ENCODE measurements around the gene ZBTB7C. TPM values are rescaled to one million over a fixed set of nuclear protein-coding genes. Genes with fewer than 3 reads are reported as not detected.

ZBTB7C gene
- polyA plus RNA-seq, 1 of the 3 experiments (the other 2 are of a cell fraction), result 0.05 TPM

- 95% methylated on average over 5 of the region's 5 CpGs for WGBS (ENCODE audit: low lambda C conversion rate)
- peak overlapping the region in 1 of 2 experiments; percentile 92; a peak in 2 of 4 replicates for H3K27ac ChIP-seq (ENCODE audit: low read depth in 2 of 2, low read length in 1 of 2)
- no peak overlapping the region for H3K9ac ChIP-seq
- no peaks in the 10 kb centered on the region for H3K9me3 ChIP-seq
- H3K36me3 ChIP-seq (replicated peaks in 1 of 2; ENCODE audit: control insufficient read depth in 1 of 2, insufficient read depth in 2 of 2, low read length in 1 of 2), result no peaks in the 10 kb centered on the region
- POLR2A ChIA-PET, result interaction anchor here (1.1 to 3.8 kb wide), 3 partner anchors 97 to 129 kb away, joined by 3 to 28 read pairs (median 13); no protein-coding TSS in a partner anchor
- H4K20me1 ChIP-seq (ENCODE audit: insufficient read depth), result no peaks in the 10 kb centered on the region
- TF ChIP-seq NFIC (IDR thresholded peaks at IDR 0.05; ENCODE audit: borderline replicate concordance), result no peak
- no peak for TF ChIP-seq RFX5 (IDR thresholded peaks at IDR 0.05; ENCODE audit: low read length)
- no peak for TF ChIP-seq NRF1 (IDR thresholded peaks at IDR 0.05; ENCODE audit: low read depth, low read length)
- no peak for TF ChIP-seq TCF12 (IDR thresholded peaks at IDR 0.05)
- no peak for TF ChIP-seq TEAD4 (IDR thresholded peaks at IDR 0.05; ENCODE audit: borderline replicate concordance, insufficient read depth)
- H3K9me2 ChIP-seq, result no peaks in the 10 kb centered on the region
- H3F3A ChIP-seq (replicated peaks; ENCODE audit: insufficient read depth), result no peaks in the 10 kb centered on the region
- H2AFZ ChIP-seq (ENCODE audit: low read depth), result no peak overlapping the region
- no peak overlapping the region for H3K4me2 ChIP-seq
- no peaks in the 10 kb centered on the region for H3K79me2 ChIP-seq (ENCODE audit: insufficient read depth)
- H3K27me3 ChIP-seq (ENCODE audit: insufficient read depth), result peaks cover 3% of the 10 kb centered on the region
- peaks cover 0 to 72% of the 10 kb centered on the region in 2 experiments; a peak in 2 of 4 replicates for H3K4me1 ChIP-seq (ENCODE audit: control insufficient read depth in 1 of 2, insufficient read depth in 2 of 2, low read depth in 1 of 2, low read length in 1 of 2)
- CTCF ChIA-PET, result interaction anchor here (0.9 to 5.0 kb wide), 10 partner anchors 8 to 137 kb away, joined by 3 to 15 read pairs (median 5); no protein-coding TSS in a partner anchor
- DNase-seq, result no peak
- H3K4me3 ChIP-seq (ENCODE audit: low read depth in 2 of 2, low read length in 1 of 2), result no peak overlapping the region
These were observed 246.0 kb downstream of the ZBTB7C start for GRCh38 chr18:48162956-48163737.

DNA sequence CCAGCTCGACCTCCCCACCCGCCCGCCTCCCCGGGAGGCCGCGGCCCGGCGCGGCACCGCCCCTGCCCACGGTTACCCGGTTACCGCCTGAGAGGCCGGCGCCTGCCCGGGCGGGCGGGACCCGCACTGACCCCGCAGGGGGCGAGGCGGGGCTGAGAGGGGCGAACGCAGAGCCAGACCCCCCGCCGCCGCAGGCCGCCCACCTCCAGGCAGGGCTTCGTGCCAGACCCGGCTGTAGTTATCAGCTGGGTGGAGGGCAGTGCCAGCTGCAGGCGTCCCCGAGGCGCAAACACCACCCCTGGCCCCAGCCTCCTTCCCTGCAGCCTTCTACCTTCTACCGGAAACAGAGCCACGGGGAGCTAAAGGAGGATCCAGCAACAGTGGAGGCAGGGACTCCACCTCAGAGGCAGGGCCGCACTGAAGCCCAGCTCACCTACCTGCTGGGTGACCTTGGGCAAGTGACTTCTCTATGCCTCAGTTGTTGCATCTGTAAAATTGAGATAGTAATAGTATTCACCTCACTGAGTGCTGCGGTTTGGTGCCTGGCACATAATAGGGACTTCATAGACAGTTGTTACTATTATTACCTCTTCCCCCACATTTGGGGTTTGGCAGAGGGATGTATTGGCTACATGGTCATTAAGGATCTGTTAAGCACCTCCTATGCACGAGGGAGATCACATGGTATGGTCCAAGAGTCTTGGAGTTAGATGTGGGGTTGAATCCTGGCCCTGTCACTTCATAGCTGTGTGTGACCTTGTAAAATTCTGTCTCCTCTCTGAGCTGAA is 247.1 kb downstream of the ZBTB7C start:
- Histone ChIP-seq H3K27ac (ENCODE audit: low read depth in 2 of 2, low read length in 1 of 2) (peak overlapping the region in 1 of 2 experiments; percentile 92; a peak in 2 of 4 replicates), H3F3A (replicated peaks; ENCODE audit: insufficient read depth) (no peaks in the 10 kb centered on the region), H4K20me1 (ENCODE audit: insufficient read depth) (no peaks in the 10 kb centered on the region), H3K4me1 (ENCODE audit: control insufficient read depth in 1 of 2, insufficient read depth in 2 of 2, low read depth in 1 of 2, low read length in 1 of 2) (peaks cover 0 to 75% of the 10 kb centered on the region in 2 experiments; a peak in 2 of 4 replicates), H3K9ac (peak overlapping the region; percentile 60), H3K4me2 (peak overlapping the region; percentile 81), H3K27me3 (ENCODE audit: insufficient read depth) (peaks cover 3% of the 10 kb centered on the region), H3K79me2 (ENCODE audit: insufficient read depth) (no peaks in the 10 kb centered on the region), H3K9me2 (no peaks in the 10 kb centered on the region), H3K9me3 (no peaks in the 10 kb centered on the region), H2AFZ (ENCODE audit: low read depth) (peak overlapping the region; percentile 90), H3K4me3 (ENCODE audit: low read depth in 2 of 2, low read length in 1 of 2) (peak overlapping the region; percentile 64 to 71), H3K36me3 (replicated peaks in 1 of 2; ENCODE audit: control insufficient read depth in 1 of 2, insufficient read depth in 2 of 2, low read length in 1 of 2) (no peaks in the 10 kb centered on the region)
- TF ChIP-seq EP300 (IDR thresholded peaks at IDR 0.05; ENCODE audit: borderline replicate concordance in 1 of 2, low read depth in 1 of 2, low read length in 1 of 2) (peak in 1 of 2 experiments; percentile 75; a peak in 2 of 4 replicates), RFX5 (IDR thresholded peaks at IDR 0.05; ENCODE audit: low read length) (no peak), TAF1 (IDR thresholded peaks at IDR 0.05; ENCODE audit: borderline replicate concordance, low read depth, low read length) (no peak), NFIC (IDR thresholded peaks at IDR 0.05; ENCODE audit: borderline replicate concordance) (no peak), GATA2 (CRISPR knock-in tag; IDR thresholded peaks at IDR 0.05) (peak; percentile 55; the same call in 1 of the 2 replicates), IRF3 (IDR thresholded peaks at IDR 0.05; ENCODE audit: low read depth, low read length) (no peak), JUND (IDR thresholded peaks at IDR 0.05) (no peak), RXRA (IDR thresholded peaks at IDR 0.05; ENCODE audit: borderline replicate concordance, low read depth) (no peak), TCF12 (IDR thresholded peaks at IDR 0.05) (no peak), EZH2phosphoT487 (IDR thresholded peaks at IDR 0.05; ENCODE audit: borderline replicate concordance, low read depth) (no peak), RAD21 (IDR thresholded peaks at IDR 0.05; ENCODE audit: low read length) (0 out of 2 replicates have a peak, but pooled peaks have one; percentile 7), ELF1 (IDR thresholded peaks at IDR 0.05) (no peak), RCOR1 (IDR thresholded peaks at IDR 0.05; ENCODE audit: low read length) (0 out of 2 replicates have a peak, but pooled peaks have one; percentile 3)
- no peak for DNase-seq
- POLR2A ChIA-PET, result interaction anchor here (0.5 to 3.8 kb wide), 10 partner anchors 20 to 157 kb away, joined by 3 to 28 read pairs (median 6); no protein-coding TSS in a partner anchor
- WGBS (ENCODE audit: low lambda C conversion rate), result 100% methylated on average over 2 of the region's 38 CpGs
- CTCF ChIA-PET, result interaction anchor here (0.6 to 5.0 kb wide), 15 partner anchors 9 to 283 kb away, joined by 3 to 15 read pairs (median 4); no protein-coding TSS in a partner anchor

Measured in SK-N-SH (cell line).